Stimulated activated CD8-positive, alpha-beta memory T cell treated with anti-CD3 and anti-CD28 coated beads, Interleukin-4, amount 100 ng/mL, for 48 hours (primary cell): ENCODE data around the gene ERC2.
"Not testable (repeated sequence)": the region's sequence is repeated elsewhere in the genome, so short reads cannot be mapped to it uniquely, and the experiment has no call there.

ENCODE experiments used
- DNase-seq: peaks from one replicate; pipeline ENCODE4 v3.0.0-alpha.2; 2020

Gene ERC2

DNA sequence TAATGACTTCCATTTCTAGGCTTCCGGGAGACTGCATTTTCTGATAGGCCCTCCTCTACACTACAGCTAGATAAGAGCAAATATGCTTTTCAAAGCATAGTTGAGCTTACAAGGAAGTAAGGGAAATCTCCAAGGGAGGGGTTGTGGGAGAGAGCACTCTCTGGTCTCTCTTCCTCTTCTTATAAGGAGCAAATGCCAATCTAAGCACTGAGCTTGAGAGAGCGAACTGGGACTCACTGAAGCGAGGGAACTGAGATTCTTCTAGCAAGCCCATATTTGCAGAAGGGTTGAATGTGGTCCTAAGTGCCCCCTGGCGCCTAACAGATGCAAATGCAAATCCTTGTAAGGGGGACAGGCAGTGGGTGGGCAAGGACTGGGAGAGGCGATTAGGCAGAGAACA is 164.8 kb downstream of the ERC2 start:
- peak; percentile 31 for DNase-seq

DNA sequence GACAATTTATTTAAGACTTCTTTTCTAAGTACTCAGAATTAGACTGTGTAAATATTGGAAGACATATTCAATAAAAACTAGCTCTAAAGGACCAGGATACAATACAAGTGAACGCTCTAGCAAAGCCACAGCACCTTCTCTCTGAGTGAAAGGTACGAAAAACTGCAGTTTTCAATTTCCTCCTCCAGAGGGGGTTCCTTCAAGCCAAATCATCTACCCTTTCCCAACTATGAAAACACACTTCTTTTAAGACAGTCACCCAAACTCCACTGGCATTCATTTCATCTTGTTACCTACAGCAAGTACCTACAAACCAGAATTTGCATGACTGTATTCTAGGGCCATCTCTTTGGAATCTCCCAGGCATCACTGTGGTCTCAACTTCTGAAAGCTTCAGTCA is 165.8 kb downstream of the ERC2 start:
- DNase-seq, result no peak

DNA sequence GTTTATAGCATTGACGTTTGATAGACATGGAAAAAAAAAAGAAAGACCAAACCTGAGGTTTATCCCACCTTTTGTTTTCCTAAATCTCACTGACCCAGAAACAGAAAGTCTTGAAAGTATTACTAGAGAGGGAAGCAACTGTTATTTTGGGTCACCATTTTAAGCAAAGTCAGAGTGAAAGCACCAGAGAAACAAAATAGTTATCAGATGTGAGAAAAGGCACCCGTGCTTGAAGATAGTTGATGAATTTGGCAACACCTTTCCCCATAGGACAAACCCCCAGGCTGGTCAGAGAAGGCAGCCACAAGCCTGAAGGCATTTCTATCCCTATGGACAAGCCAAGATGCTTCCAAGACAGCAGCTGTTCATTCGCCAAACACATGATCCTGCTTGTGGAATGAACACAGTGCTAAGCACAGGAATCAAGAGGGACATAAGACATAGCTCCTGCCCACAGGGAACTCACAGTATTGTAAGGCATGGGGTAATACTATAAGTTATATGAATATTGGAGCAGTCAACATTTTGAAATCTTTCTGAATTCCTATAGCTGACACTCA is 170.9 kb downstream of the ERC2 start:
- DNase-seq, result no peak

DNA sequence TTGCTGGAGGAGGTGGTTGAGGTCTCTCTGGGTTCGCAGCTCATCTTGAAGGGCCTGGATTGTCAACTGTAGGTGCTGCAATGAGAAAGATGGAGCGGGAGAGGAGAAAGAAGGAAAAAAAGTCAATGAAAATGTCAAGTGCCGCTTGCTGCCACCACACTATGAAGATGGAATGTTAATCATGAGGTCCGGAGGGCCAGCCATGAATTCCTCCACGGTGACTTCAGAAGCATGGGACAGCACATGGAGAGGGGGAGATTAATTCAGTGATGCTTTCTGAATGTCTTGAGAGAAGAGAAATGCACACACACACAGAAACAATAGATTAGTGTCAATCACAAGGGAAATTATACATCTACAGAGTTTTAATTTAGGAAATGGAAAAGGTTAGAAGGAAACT is 171.9 kb downstream of the ERC2 start:
- DNase-seq, result no peak

DNA sequence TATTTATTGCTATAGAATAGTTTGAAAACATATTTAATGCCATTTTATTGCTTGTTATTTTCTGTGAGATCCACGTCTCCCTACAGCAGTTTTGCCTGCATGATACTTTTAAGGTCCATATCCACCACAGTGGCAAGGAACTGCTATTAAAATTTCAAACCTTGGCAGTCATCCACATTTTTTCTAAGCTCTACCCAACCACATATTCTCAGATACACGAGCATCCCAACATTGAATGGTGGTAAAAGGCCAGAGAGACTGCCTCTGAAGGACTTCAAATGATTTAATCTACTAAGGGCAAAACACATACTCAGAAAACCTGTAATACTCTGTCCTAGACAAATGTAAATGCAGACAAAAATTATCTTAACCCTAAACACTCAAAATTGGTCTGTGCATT is 173.1 kb downstream of the ERC2 start:
- DNase-seq, result no peak

DNA sequence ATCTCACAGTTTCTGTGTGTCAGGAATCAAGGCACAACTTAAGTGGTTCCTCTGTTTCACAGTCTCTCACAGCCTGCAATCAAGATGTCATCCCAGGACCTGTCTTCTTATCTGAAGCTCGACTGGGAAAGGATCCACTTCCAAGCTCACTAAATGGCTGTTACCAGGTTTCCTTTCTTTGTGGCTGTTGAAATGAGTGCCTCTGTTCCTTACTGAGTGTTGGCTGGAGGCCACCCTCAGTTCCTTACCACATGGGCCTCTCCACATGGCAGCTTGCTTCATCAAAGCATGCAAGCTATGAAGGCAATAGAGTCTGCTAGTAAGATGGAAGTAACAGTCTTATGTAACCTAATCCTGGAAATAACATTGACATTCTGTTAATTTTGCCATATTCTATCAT is 174.0 kb downstream of the ERC2 start:
- DNase-seq, result no peak

DNA sequence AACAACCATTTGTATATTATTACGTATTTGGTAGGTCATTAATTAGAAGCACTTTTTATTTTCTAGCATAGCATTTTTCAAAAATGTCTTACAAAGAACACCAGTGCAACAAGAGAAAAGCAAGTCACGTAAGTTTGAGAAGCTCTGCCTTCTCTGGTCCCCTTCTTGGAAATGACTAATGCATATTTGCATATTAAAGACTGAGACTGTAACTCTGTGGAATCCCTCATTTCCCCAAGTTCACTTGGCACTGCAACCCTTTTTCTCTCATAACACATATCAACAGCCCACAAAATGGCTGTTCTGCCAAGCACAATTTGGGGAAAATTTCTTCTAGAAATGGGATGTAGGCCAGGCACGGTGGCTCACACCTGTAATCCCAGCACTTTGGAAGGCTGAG is 176.3 kb downstream of the ERC2 start:
- DNase-seq, result no peak

DNA sequence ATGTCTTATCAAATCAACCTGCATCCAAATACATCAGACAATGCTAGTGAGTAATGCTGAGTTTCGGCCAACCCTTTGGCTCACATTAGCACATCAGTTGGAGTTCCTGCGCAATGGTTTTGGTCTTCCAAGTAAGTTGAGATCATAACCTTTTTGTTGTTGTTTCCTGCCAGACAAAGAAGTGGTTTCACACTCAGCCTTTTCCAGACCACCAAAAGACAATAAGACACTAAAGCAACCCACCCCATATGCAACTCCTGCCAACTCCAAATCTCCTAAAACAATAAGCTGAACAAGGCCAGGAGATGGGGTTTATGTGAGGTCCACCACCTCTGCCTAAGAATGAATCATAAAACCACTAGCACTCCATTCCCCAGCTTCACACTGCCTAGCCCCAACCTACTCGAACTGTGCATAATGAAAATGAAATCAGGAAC is 177.0 kb downstream of the ERC2 start:
- DNase-seq, result no peak

DNA sequence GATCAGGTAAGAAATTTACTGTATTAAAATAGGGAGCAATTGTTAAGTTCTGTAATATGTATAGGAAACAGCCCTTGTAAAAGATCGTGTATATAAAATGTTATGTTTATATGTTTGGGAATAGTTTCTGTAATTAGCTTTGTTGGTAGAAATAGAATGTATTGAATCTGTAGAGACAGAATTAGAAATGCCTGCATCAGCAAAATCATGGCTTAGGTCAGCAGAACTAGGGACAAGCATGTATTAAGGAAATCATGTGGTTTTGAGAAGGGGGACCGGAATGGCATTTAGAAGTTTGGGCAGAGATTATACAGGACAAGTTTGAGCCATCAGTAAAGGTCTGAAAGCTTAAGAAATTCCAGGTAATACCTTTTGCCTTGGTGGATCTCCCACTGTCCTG is 177.9 kb downstream of the ERC2 start:
- DNase-seq, result no peak

DNA sequence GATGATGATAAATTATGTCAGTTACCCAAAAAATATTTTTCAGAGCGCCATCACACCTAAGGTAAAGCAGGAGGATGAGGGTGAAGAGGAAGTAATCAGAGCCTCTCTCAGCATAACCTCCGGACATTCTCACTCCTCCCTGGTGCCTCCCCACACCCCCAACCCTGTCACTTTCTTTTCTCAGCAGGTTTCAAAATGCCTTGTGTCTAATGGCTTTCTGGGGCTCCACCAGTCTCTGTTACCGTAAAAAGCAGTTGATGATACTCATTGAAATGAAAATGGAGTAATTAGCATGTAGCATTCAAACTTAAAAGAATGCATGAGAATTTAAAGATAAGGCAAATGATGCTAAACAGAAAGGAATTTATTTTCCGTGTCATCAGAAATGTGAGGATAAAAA is 180.0 kb downstream of the ERC2 start:
- no peak for DNase-seq

DNA sequence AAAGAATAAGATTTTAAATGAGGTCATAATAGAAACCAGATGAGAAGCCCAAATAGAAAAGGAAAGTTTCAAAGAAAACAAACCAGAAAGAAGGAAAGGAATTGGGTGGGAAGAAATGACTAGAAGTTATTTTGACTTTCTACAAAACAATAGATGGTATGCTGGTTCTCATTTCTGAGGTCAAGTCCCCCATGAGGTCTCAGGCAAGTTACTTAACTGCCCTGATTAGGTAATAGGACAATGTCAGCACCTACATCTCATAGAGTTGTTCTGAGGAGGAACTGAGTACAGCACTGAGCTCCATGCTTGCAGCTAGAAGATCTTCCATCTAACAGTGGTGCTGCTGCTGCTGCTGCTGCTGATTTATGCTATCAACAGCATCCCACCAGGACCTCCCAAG is 185.9 kb downstream of the ERC2 start:
- no peak for DNase-seq

DNA sequence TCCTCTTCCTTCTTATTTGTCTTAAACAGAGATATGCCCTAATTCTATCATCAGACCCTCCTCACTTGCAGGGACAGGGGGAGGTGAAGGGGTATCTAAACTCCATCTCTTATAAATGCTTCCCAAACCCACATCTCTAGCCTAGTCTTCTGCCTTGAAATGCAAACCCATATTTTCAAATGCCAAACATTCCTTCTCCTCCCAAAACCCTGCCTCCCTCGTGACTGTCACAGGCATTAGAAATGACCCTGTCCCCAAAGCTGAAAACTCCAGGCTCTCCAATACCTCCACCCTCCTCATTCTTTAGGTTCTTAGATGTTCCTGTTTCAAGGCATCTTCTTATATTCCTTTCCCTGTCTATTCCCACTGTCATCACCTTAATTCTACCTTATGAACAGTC is 191.0 kb downstream of the ERC2 start:
- DNase-seq, result no peak

DNA sequence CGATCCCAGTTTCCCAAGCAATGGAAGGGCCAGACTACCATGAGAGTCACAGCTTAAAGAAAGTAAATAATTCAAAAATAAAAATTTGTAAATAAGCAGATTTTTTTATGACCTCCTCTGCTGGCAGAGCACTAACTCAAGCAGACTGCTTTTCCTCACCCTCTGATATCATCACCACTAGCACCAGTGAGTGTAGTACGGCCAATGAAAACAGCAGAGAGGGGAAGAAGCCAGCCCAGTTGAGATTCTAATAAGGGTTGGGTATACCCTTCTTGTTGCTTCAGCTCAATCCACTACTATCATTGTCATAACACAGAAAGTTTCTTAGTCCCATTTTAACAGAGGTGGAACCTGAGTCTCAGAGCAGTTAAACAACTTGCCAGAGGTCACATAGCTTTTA is 193.1 kb downstream of the ERC2 start:
- no peak for DNase-seq

DNA sequence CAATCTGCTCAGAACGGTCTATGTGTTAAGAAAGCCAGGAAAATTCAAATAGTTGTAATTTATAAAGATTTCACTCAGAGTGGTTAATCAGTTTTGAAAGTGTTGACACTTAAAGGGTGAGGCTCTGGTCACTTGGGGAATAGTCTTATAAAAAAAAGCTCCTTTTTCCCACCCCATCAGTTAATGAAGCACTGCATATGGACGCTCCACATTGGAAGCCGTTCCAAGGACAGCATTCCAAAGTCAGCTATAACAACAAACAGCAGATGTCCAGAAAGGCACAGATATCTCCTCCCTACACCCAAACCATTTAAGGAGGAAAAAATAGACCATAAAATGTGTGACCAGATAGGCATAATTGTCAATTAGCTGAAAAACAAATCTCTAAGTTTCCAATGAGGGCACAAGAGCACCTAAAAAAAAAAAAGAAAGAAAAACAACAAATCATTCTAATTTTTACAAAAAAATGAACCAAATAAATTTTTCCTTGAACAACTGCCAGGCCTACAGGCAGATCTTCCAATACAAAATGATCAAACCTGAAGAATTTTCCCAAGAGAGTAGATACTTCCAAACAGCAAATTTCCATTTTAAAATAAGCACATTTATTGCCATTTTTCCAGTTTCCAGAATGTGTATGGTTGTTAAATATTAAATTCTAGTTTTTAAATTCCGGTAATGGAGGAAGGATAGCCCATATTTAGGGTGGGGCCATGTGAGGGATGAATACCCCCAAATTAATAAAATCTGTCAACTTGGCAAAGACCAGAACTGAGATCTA is 198.3 kb downstream of the ERC2 start:
- no peak for DNase-seq

DNA sequence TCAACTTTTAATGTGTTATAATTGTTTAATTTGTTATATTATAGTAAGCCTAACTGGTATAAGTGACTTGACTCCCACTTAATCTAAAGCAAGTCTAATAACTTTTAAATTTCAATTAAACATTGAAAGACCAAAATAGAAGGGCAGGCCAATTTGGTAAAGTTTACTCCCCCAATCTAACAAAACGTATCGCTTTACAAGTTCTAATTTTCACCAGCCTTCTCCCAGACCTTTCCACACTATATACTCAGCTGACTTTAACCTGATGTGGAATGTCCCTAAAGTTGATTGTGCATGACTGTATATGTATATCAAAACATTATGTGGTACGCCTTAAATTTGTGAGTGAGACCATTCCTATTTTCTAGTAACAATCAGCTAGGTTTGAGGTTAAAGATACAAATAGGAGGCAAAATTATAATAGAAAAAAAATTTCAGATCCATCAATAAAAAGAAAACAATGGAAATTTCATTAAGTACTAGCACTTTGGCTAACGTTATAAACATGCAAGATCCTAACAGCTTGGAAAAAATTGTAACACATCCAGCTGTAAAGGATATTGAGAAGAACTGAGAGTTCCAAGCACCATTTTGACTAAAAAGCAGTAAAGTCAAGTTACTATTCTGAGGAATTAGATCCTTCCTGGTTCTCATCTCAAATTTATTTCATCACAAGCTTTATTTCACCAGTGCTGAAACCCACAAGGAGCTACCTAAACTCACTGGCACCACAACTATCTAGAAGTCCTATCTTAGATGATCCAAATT is 199.5 kb downstream of the ERC2 start:
- no peak for DNase-seq

DNA sequence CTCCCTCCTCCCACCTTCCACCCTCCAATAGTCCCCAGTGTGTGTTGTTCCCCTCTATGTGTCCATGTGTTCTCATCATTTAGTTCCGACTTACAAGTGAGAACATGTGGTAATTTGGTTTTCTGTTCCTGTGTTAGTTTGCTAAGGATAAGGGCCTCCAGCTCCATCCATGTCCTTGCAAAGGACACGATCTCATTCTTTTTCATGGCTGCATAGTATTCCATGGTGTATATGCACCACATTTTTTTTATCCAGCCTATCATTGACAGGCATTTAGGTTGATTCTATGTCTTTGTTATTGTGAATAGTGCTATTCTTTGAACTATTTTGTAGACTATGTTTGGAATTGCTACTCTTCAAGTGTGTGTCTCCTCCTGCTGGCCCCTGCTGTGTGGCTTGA is 206.4 kb downstream of the ERC2 start:
- DNase-seq, result not testable (repeated sequence)

DNA sequence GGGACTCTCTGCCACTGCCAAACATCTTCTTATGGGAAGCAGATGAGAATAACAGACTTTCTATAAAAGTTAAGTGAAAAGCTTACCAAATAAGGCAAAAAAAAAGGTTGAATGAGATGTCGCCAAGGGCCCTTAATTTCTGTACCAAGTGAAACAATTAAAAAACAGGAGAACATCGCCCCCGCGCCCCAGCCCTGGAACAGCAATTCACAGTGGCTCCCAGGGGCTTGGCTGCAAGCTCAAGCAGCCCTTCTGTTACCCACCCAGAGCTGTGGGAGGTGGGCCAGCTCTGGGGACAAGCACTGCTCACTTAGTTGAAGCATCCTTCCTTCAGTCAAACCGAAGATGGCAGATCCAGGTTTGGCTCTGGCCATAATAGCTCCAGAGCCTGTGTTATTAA is 208.0 kb downstream of the ERC2 start:
- DNase-seq, result no peak

DNA sequence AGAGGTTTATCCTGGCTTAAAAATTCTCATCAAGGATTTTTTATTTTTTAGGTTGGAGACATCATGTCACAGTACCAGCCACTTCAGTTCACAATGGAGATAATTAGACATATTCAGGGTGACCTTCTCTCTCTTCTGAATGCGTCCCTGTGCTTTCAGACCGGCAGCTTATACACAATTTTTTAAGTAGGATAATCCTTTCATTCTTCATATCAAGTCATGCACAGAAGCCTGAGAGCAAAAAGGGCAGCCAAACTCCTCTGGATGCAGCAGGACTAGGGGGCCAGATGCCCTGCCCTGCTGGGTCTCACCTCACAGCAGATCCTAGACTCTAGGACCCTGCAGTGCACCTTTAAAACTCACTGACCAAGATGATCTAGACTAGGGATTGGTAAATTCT is 210.4 kb downstream of the ERC2 start:
- no peak for DNase-seq

DNA sequence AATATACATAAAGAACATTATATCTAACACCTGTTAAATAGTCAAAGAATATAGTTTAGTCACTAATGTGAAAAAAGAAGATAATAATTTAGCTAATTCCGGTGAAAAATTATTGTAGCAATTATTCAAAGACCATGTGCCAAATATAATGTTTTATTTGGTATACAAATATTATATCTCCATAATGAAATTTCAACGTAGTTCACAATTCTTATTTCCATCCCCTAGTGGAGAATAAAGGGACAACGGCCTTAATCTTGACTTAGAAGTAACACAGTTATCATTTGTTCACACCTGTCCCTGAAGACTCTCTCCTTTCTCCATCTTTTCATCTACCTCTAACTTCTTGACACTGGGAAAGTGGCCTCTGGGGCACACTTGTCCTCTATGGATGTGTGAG is 213.4 kb downstream of the ERC2 start:
- DNase-seq, result no peak

DNA sequence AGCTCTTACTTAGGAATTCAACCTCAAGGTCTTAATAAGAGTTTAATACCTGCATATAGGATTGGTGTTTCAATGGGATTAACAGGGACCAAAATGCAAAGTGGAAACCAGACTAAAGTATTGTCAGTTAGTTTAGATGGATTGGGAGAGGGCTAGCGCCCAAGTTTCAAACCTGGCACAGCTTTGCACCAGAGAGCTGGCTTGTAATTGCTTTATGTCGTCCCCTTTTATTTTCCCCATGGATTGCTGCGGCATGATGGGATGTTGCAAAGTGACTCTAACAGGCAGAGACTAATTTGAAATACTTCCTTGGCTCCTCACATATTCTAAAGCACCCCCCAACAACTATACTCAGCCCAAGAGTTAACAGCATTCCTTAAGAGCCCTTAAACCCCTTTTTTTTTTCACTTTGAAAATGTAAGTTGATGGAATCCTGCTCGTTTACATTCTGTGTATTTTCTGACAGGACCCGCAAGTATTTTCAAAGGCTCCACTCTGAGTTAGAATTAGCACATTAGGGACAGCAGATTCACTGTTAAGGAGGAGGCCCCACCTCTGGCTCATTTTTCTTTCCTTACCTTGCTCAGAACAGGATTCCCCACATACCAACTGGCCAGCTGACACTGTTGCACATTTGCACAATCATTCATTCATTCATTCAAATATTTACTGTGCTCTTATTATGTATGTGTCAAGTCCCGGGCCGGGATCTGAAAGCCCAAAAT is 214.2 kb downstream of the ERC2 start:
- no peak for DNase-seq

DNA sequence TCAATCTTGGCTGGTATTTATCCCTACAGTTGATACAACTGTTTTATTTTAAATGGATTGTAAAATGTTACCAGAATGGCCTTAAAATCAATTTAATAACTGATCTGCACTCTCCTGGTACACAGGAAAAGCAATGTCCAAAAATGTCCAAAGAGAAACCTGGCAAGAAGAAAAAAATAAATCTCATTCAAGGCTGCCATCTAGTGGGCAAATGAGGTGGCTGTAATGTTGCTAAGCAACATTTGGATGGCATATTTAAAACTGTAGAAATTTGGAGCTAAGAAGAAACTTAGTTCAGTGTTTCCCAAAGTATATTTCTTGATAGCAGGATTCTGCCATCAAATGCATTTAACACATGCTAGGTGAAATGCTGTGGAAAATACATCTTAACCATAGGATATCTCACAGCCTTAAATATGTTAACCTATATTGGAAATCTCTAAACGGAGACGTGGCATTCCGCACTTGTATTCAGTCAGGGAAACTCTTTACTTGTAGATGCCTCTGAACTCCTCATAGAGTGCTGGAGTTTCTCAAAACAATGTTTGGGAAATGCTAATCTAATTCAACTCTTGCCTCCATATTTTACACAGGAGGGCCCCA is 216.8 kb downstream of the ERC2 start:
- DNase-seq, result peak; percentile 38

DNA sequence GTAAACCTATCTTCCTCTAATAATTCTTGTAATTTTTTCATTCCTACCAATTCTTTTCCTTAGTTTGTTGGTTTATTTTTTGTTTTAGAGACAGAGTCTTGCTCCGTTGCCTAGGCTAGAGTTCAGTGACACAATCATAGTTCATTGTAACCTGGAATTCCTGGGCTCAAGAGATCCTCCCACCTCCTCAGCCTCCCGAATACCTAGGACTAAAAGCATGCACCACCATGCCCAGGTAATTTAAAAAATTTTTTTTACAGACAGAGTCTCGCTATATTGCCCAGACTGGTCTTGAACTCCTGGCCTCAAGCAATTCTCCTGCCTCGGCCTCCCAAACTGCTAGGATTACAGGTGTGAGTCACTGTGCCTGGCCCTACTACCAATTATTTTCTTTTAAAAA is 220.2 kb downstream of the ERC2 start:
- no peak for DNase-seq

DNA sequence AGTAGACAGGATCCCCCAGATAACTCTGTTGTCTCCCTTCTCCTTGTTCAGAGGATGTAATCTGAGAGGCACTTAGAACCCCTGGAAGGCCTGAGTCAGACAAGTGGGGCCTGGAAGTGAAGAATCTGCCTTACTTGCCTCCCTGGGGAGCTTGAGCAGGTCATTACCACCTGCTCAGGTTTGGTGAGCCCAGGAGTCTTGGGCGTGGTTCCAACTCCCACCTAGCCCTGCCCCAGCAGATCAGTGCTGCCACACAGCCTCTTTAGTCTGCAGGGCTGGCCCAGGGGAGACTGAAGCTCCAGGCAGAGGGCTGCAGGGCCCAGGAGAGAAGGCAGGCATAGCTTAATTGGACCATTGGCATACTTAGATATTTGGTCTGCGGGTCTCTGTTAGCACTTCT is 230.0 kb downstream of the ERC2 start:
- no peak for DNase-seq
